Measurements from ENCODE around the gene DUSP7. TPM values are rescaled to one million over a fixed set of nuclear protein-coding genes. Genes with fewer than 3 reads are reported as not detected.

Gene DUSP7
- total RNA-seq, 1 experiment from 2014 or later: 18.8 TPM

GRCh38 chr3:52083556-52084087, 27.3 kb upstream of the DUSP7 start:
- no peak overlapping the region for H3K4me3 Mint-ChIP-seq
- no peaks in the 10 kb centered on the region for H3K27me3 Mint-ChIP-seq (ENCODE audit: low read depth)
- ATAC-seq: no peak
- no peaks in the 10 kb centered on the region for H3K36me3 Mint-ChIP-seq
- DNase-seq (ENCODE audit: low spot score): no peak
- ChIA-PET CTCF (interaction anchor here (1.5 to 4.3 kb wide), 3 partner anchors 24 to 80 kb away, joined by 4 to 37 read pairs (median 4); no protein-coding TSS in a partner anchor), POLR2A (no interaction called here)
- no peaks in the 10 kb centered on the region for H3K4me1 Mint-ChIP-seq
- no peak overlapping the region; the same call in 1 of the 2 replicates for H3K27ac Mint-ChIP-seq
- TF ChIP-seq E2F4 (CRISPR knock-in tag; IDR thresholded peaks at IDR 0.05; ENCODE audit: borderline replicate concordance, low read depth): no peak
- H3K9me3 Mint-ChIP-seq: no peaks in the 10 kb centered on the region

GRCh38 chr3:52082951-52083350, 26.6 kb upstream of the DUSP7 start:
- Mint-ChIP-seq H3K27me3 (ENCODE audit: low read depth) (no peaks in the 10 kb centered on the region), H3K27ac (no peak overlapping the region), H3K36me3 (no peaks in the 10 kb centered on the region), H3K4me3 (no peak overlapping the region), H3K9me3 (no peaks in the 10 kb centered on the region), H3K4me1 (no peaks in the 10 kb centered on the region)
- DNase-seq (ENCODE audit: low spot score) (no peak), ATAC-seq (no peak)
- ChIA-PET CTCF (interaction anchor here (0.9 to 1.1 kb wide), 2 partner anchors 41 to 79 kb away, joined by 4 to 5 read pairs; no protein-coding TSS in a partner anchor), POLR2A (no interaction called here)
- TF ChIP-seq KAT7 (CRISPR knock-in tag; IDR thresholded peaks at IDR 0.05; ENCODE audit: borderline replicate concordance) (no peak), SP1 (CRISPR knock-in tag; conservative IDR thresholded peaks at IDR 0.05) (no peak), PREB (CRISPR knock-in tag; IDR thresholded peaks at IDR 0.05; ENCODE audit: borderline replicate concordance) (no peak), ATF2 (CRISPR knock-in tag; IDR thresholded peaks at IDR 0.05; ENCODE audit: borderline replicate concordance, low read depth) (no peak), E2F1 (CRISPR knock-in tag; IDR thresholded peaks at IDR 0.05) (no peak), ERG (CRISPR knock-in tag; IDR thresholded peaks at IDR 0.05) (no peak), RORB (CRISPR knock-in tag; IDR thresholded peaks at IDR 0.05) (no peak)

GRCh38 chr3:52080830-52081719, 24.7 kb upstream of the DUSP7 start:
- Mint-ChIP-seq H3K4me1 (no peaks in the 10 kb centered on the region), H3K4me3 (no peak overlapping the region), H3K9me3 (no peaks in the 10 kb centered on the region), H3K27me3 (ENCODE audit: low read depth) (no peaks in the 10 kb centered on the region), H3K36me3 (no peaks in the 10 kb centered on the region), H3K27ac (no peak overlapping the region)
- DNase-seq (ENCODE audit: low spot score) (no peak), ATAC-seq (no peak)
- ChIA-PET POLR2A (interaction anchor here (0.6 kb wide), 1 partner anchor 85 kb away, joined by 4 read pairs; the partner anchor contains the start of gene RPL29), CTCF (no interaction called here)
- no peak for TF ChIP-seq PREB (CRISPR knock-in tag; IDR thresholded peaks at IDR 0.05; ENCODE audit: borderline replicate concordance)
- no peak for TF ChIP-seq IRF1 (CRISPR knock-in tag; IDR thresholded peaks at IDR 0.05)
- TF ChIP-seq ELF4 (CRISPR knock-in tag; IDR thresholded peaks at IDR 0.05; ENCODE audit: low read depth): no peak
- no peak for TF ChIP-seq ESRRA (CRISPR knock-in tag; IDR thresholded peaks at IDR 0.05; ENCODE audit: borderline replicate concordance)
- TF ChIP-seq ATF2 (CRISPR knock-in tag; IDR thresholded peaks at IDR 0.05; ENCODE audit: borderline replicate concordance, low read depth): no peak
- no peak for TF ChIP-seq NFYB (CRISPR knock-in tag; conservative IDR thresholded peaks at IDR 0.05; ENCODE audit: low read depth)
- no peak for TF ChIP-seq JAZF1 (CRISPR knock-in tag; IDR thresholded peaks at IDR 0.05)
- TF ChIP-seq OVOL2 (CRISPR knock-in tag; IDR thresholded peaks at IDR 0.05; ENCODE audit: borderline replicate concordance): no peak
- no peak for TF ChIP-seq MLX (CRISPR knock-in tag; IDR thresholded peaks at IDR 0.05)
- no peak for TF ChIP-seq SMAD3 (CRISPR knock-in tag; IDR thresholded peaks at IDR 0.05; ENCODE audit: borderline replicate concordance)

All from WTC11 (cell line).